GM03348 (cell line): ENCODE data around the gene MOK.
"Not testable (repeated sequence)": the region's sequence is repeated elsewhere in the genome, so short reads cannot be mapped to it uniquely, and the experiment has no call there.

Experiments
- DNase-seq: peaks from one replicate; pipeline ENCODE4 v3.0.0; 2012; ENCODE audit warnings: low spot score

The MOK gene

DNA sequence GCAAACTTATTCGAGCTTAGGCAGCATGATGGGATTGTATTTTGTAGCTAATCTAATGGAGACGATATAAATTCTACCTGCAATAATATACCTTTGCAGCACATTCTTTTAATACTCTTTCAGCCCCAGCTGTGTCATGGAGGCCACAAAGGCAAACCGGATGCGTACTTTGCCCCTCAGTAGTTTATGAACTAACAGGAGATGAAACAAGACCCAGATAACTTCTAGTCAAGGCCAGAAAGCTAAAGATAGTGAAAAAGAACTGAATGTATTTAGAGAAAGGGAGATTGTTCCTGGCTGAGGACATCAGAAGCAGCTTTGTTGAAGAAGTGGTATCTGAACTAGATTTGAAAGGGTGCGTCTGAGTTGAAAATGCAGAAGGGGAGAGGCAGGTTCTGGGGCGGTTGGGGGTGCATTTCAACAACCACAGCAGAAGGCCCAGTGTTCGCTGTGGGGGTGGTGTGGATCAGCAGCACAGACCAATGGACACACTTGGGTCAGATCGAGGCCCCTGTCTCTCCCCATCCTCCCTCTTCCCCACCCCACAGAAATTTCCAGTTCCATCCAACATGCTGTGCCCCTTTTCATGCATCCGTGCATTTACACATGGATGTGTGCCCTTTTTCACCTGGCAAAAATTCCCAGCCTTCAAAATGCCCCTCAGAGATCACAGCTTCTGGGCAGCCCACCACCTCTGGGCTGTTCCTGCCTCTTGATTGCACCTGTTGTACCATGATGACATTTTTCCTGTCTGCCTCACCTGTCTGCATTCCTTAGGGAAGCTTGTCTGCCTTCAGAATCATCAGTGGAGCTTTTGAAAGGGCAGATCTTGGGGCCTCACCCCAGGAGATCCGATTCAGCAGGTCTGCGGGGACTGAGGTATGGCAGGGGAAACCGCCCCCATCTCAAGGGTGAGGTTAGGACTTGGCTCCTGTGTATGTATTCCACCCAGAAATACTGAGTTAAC is 16.8 kb upstream of the MOK start:
- no peak for DNase-seq

DNA sequence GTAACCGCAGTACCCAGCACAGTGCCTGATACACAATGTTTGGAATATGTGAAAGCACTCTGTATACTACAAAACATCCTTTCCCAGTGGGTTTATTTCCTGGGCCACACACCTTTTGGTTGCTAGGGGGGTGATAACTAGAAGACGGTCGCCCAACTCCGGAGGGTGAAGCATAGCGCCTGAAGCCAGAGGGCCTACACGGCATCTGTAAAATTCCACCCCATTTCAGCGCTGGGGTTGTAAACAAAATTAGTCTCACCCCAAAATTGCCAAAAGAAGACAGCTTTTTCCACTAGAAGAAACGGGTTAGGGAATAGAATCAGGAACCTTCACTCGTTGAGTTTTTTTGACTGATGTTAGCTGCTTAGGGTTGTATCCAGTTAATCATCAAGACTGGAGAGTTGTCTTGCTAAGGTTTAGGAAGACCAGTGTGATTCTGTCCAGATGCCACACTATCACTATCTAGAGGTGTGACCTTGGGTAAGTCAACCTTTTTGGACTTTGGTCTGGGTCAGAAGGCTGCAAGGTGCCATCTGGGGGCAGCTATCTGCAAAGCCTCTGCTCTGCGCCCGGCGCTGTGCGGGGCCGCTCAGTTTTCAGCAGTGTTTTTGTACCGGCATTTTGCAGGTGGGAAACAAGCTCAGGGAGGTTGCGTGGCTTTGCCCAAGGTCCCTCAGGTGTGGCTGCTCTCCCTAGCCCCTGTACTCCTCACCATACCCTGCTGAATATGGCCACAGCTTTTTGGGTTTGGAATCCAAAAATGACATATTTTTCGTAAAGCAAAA is 15.9 kb upstream of the MOK start:
- no peak for DNase-seq

GRCh38 chr14:102320033-102320660 is 15.2 kb upstream of the MOK start:
- peak; percentile 62 for DNase-seq

- DNase-seq = peak; percentile 95
These were observed 14.5 kb upstream of the MOK start, which contains the start of gene ZNF839 for GRCh38 chr14:102319351-102320032. TSS of gene ZNF839 (plus strand) at chr14:102319746. CDS start at chr14:102319766, 20 bp downstream.

- DNase-seq = no peak
These were observed 13.9 kb upstream of the MOK start for GRCh38 chr14:102318781-102319276.

DNA sequence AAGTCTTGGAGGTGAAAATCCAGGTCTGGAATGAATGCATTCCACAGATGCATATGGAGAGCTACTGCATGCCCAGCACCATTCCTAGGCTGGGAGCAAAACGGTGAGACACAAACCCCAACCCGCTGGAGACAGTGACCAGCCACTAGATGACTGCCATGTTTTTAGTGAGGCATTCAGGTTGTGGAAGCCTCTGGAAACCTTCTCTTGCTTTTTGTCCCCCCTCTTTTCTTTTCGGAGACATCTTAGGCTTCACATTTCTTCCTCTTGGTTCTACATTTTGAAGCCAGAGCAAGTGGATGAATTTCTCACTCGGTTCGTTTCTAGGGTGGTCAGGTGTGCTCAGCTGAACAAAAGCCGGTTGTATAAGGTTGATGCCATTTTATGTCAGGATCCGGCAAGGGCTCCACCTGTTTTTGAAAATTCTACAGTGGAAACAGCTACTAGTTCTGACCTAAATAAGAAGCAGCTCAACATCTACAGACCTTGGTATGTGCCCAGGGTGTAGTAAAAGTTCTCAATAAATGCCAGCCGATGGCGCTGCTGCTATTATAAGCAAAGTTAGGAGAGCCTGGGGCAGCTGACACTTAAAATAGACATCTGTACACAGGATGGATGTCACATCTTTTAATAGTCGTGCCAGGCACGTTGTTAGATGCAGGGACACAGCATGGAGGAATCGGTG is 12.7 kb upstream of the MOK start:
- DNase-seq = no peak

GRCh38 chr14:102316743-102317563 is 12.0 kb upstream of the MOK start:
- DNase-seq = peak; percentile 95

- no peak for DNase-seq
These were observed 11.4 kb upstream of the MOK start for GRCh38 chr14:102316338-102316742.

DNA sequence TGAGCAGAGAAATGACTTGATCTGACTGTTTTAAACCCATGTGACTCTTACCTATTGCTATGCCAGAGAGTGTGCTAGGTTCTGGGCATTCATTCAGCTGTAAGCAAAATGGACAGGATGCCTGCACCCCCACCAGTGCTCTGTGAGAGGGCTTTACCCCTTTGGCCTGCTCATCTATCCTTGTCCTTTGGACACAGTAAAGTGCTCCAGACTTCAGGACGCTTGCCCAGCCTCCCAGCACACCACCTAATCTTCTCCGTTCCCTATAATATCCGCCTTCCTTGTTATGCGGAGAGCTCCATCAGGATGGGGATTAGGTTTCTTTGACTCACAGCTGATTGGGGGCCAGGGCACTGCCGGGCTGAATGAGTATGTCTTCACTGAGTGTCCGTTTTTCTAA is 10.2 kb upstream of the MOK start:
- no peak for DNase-seq

- peak; percentile 91 for DNase-seq
These were observed 9.5 kb upstream of the MOK start for GRCh38 chr14:102314242-102315011.

GRCh38 chr14:102303664-102304063 is 1.3 kb downstream of the MOK start:
- no peak for DNase-seq

- not testable (repeated sequence) for DNase-seq
These were observed 6.5 kb downstream of the MOK start for GRCh38 chr14:102298303-102299070.

GRCh38 chr14:102297436-102298170 is 7.4 kb downstream of the MOK start:
- DNase-seq = no peak

GRCh38 chr14:102295270-102295669 is 9.7 kb downstream of the MOK start:
- peak; percentile 46 for DNase-seq

GRCh38 chr14:102293781-102294180 is 11.2 kb downstream of the MOK start:
- DNase-seq = no peak

GRCh38 chr14:102292441-102292840 is 12.5 kb downstream of the MOK start:
- DNase-seq = no peak

DNA sequence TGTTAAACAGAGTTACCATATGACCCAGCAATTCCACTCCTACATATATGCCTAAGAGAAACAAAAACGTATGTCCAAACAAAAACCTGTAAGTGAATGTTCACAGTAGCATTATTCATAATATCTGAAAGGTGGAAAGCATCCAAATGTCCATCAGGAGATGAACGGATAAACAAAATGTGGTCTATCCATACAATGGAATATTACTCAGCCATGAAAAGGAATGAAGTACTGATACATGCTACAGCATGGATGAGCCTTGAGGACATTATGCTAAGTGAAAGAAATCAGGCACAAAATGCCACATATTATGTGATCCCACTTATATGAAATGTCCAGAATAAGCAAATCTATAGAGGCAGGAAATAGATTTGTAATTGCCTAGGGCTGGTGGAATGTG is 16.8 kb downstream of the MOK start:
- DNase-seq = no peak

GRCh38 chr14:102285106-102285505 is 19.9 kb downstream of the MOK start:
- DNase-seq = no peak
